ENCODE data around the gene SLC28A2.

The SLC28A2 gene, protein sequence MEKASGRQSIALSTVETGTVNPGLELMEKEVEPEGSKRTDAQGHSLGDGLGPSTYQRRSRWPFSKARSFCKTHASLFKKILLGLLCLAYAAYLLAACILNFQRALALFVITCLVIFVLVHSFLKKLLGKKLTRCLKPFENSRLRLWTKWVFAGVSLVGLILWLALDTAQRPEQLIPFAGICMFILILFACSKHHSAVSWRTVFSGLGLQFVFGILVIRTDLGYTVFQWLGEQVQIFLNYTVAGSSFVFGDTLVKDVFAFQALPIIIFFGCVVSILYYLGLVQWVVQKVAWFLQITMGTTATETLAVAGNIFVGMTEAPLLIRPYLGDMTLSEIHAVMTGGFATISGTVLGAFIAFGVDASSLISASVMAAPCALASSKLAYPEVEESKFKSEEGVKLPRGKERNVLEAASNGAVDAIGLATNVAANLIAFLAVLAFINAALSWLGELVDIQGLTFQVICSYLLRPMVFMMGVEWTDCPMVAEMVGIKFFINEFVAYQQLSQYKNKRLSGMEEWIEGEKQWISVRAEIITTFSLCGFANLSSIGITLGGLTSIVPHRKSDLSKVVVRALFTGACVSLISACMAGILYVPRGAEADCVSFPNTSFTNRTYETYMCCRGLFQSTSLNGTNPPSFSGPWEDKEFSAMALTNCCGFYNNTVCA

DNA sequence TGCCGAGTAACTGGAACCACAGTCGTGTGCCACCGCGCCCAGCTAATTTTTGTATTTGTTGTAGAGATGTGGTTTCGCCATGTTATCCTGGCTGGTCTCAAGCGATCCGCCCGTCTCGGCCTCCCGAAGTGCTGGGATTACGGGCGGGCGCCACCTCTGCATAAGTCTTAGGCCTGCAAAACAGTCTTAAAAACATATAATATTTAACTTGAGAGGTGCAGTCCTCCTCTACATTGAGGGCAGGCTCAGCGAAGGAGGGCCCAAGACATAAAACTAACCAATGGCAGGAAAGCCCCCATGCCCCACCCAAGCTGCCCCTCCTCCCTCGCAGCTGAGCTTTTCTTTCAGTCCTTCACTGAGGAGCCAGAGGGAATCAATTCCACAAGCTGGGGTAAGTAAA, at the start of gene SLC28A2:
Gene SLC28A2 (plus strand): TSS at position 347 of the 400 bp plus-strand sequence. CDS start 982 bp downstream, outside the sequence.
- H3K27ac ChIP-seq: no peak within 1 kb of the TSS
- H3K4me3 ChIP-seq: no peak within 1 kb of the TSS
- H4K20me1 ChIP-seq: no peaks in the 10 kb centered on the region
- no peaks in the 10 kb centered on the region for H3K36me3 ChIP-seq
- no peaks in the 10 kb centered on the region; the same call in 1 of the 2 replicates for H3K9me3 ChIP-seq
- no peaks in the 10 kb centered on the region for H3K27me3 ChIP-seq
- H3K4me1 ChIP-seq: no peaks in the 10 kb centered on the region
- no peak within 1 kb of the TSS for H3K9ac ChIP-seq
- no peak within 1 kb of the TSS for H3K4me2 ChIP-seq
- TF ChIP-seq Cebpa-rat (IDR thresholded peaks at IDR 0.05): no peak

DNA sequence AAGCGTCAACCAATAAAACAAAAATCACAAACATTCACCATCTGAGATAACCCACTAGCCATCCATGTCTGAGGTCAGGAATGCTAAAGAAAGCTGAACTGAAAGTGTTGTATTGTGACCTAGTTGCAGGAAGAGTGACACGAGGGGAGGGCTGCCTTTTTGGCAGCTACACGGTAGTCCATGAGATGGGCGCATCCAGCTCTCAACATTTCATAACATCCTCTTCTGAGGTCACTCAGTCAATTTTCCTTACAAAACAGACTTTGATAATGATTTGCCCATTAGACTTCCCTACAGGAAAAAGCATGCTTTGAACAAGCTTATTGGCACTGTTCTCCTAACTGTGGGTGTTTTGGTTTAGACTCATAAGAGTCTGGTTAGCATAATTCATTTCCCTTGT, 48.9 kb upstream of the SLC28A2 start:
- no peak overlapping the region for H3K4me3 ChIP-seq
- no peak overlapping the region for H3K9ac ChIP-seq
- no peaks in the 10 kb centered on the region for H3K9me3 ChIP-seq
- no peaks in the 10 kb centered on the region for H4K20me1 ChIP-seq
- no peak overlapping the region for H3K4me2 ChIP-seq
- H3K27me3 ChIP-seq: no peaks in the 10 kb centered on the region
- H3K27ac ChIP-seq: no peak overlapping the region
- peaks cover 9% of the 10 kb centered on the region for H3K4me1 ChIP-seq
- H3K36me3 ChIP-seq: no peaks in the 10 kb centered on the region
- no peak for TF ChIP-seq Cebpa-rat (IDR thresholded peaks at IDR 0.05)

DNA sequence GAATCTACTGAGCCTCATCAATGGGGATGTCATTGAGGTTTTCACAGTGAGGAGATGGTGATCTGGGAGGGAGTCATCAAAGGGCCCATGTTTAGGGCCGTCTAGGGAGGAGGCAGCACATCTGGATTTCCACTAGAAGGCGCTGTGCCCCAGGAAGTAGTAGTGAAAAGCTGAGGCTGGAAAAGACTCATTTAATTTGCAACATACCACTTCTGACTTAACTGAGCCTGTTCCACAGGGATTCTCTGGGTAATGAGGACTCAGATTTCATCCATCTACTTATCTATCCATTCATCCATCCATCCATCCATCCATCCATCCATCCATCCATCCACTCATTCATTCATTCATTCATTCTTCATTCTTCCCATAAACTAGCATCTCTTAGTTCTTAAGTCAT, 46.8 kb upstream of the SLC28A2 start:
- no peak overlapping the region for H3K27ac ChIP-seq
- H4K20me1 ChIP-seq: no peaks in the 10 kb centered on the region
- no peaks in the 10 kb centered on the region for H3K36me3 ChIP-seq
- no peak overlapping the region for H3K9ac ChIP-seq
- H3K4me1 ChIP-seq: peaks cover 9% of the 10 kb centered on the region
- no peak overlapping the region for H3K4me2 ChIP-seq
- no peaks in the 10 kb centered on the region for H3K9me3 ChIP-seq
- H3K4me3 ChIP-seq: no peak overlapping the region
- no peak for TF ChIP-seq Cebpa-rat (IDR thresholded peaks at IDR 0.05)
- no peaks in the 10 kb centered on the region for H3K27me3 ChIP-seq

DNA sequence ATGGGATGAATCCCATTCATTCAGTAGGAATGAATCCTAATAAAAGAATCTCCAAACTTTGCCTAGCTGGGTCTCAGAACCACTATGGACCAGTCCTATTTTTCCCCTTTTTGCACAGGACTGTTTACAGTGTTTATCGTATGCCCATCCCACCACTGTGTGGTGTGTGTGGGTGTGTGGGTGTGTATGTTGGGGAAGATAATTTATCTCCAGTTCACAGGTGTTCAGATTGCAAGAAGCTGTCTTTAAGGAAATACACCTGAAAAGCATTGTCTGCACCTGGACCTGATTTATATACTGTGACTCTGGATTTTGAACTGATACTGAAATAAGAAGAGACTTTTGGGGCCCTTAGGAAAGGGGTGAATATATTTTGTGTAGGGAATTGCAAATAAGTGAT, 39.5 kb upstream of the SLC28A2 start:
- Histone ChIP-seq H3K36me3 (no peaks in the 10 kb centered on the region), H3K4me2 (no peak overlapping the region), H3K4me1 (no peaks in the 10 kb centered on the region), H3K27ac (no peak overlapping the region), H3K9ac (no peak overlapping the region), H3K4me3 (no peak overlapping the region), H3K27me3 (no peaks in the 10 kb centered on the region), H3K9me3 (peaks cover 6% of the 10 kb centered on the region), H4K20me1 (no peaks in the 10 kb centered on the region)
- TF ChIP-seq Cebpa-rat (IDR thresholded peaks at IDR 0.05): no peak

DNA sequence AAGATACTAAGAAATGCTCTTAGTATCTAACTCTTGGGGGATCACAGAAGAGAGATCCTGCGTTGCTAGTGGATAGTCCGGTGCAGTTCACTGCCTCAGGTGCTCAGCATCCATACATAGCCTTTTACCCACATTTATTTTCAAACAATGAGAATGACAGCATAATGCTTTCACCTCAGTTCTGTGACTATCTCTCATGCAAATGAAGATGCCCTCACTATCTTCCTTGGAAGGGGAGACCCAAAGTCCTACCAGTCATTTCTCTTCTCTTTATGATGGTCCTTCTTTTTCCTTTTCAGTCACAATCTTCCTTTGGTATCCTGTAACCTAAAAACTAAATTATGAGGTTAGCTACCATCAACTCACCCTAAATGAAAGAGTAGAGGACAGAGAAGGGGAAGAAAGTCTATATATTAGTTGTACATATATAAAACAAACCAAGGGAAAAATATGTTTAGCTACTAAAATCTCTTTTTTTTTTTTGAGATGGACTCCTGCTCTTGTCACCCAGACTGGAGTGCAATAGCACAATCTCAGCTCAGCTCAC, 30.9 kb upstream of the SLC28A2 start:
- H3K4me2 ChIP-seq: no peak overlapping the region
- H3K27me3 ChIP-seq: no peaks in the 10 kb centered on the region
- no peaks in the 10 kb centered on the region for H3K9me3 ChIP-seq
- no peak for TF ChIP-seq Cebpa-rat (IDR thresholded peaks at IDR 0.05)
- H3K4me1 ChIP-seq: no peaks in the 10 kb centered on the region
- H3K36me3 ChIP-seq: no peaks in the 10 kb centered on the region
- H4K20me1 ChIP-seq: no peaks in the 10 kb centered on the region
- H3K27ac ChIP-seq: no peak overlapping the region
- H3K4me3 ChIP-seq: no peak overlapping the region
- H3K9ac ChIP-seq: no peak overlapping the region

DNA sequence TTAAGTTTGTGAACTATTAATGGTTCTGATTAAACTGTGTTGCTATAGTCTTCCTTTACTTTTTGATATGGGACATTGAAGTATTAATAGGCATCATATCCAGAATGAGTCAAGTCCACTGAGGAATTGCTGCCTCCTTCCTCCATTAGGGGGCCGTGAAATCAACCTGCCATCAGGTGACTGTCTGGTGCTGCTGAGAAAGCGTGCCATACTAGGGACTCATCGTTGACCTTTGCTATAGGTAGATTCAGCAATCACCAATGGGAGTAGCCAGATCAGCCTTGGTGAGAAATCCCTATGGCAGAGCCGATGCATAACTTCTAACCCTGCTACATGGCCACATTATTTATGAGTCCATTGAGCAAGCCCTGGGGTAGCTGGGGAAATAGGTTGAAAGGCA, 30.1 kb upstream of the SLC28A2 start:
- H4K20me1 ChIP-seq: no peaks in the 10 kb centered on the region
- H3K4me3 ChIP-seq: no peak overlapping the region
- no peak overlapping the region for H3K27ac ChIP-seq
- no peak for TF ChIP-seq Cebpa-rat (IDR thresholded peaks at IDR 0.05)
- no peaks in the 10 kb centered on the region for H3K4me1 ChIP-seq
- no peak overlapping the region for H3K9ac ChIP-seq
- no peaks in the 10 kb centered on the region for H3K27me3 ChIP-seq
- no peaks in the 10 kb centered on the region for H3K36me3 ChIP-seq
- H3K9me3 ChIP-seq: no peaks in the 10 kb centered on the region
- H3K4me2 ChIP-seq: no peak overlapping the region

DNA sequence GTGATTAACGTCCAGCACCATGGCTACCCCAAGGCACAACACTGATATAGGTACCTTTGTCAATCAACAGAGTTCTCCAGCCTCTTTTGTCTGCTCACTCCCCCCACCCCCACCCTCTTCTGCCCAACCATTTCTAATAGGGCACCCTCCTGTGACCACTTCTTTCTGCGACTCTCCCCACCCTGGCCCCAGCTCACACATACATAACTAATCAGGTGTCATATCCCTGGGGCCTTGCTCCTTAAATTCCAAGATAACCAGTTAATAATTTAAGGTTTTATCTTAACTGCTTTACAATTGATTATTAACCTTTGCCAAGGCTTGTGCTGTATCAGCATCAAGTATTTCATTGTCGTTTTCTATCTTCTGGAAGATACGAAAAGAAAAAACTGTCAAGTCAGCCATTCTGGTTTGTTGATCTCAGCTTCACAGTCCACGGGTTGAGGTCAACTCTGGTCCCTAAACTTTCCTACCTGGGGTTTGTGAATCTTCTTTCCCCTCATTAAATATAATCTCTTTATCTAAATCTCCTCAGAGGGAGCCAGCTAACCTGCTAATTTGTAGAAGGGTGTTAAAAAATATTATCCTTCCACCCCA, 27.3 kb upstream of the SLC28A2 start:
- H3K36me3 ChIP-seq: no peaks in the 10 kb centered on the region
- no peaks in the 10 kb centered on the region for H3K27me3 ChIP-seq
- no peak overlapping the region for H3K4me3 ChIP-seq
- no peak overlapping the region for H3K9ac ChIP-seq
- H3K4me1 ChIP-seq: no peaks in the 10 kb centered on the region
- no peak overlapping the region for H3K27ac ChIP-seq
- no peak for TF ChIP-seq Cebpa-rat (IDR thresholded peaks at IDR 0.05)
- no peaks in the 10 kb centered on the region for H4K20me1 ChIP-seq
- H3K4me2 ChIP-seq: no peak overlapping the region
- no peaks in the 10 kb centered on the region for H3K9me3 ChIP-seq

DNA sequence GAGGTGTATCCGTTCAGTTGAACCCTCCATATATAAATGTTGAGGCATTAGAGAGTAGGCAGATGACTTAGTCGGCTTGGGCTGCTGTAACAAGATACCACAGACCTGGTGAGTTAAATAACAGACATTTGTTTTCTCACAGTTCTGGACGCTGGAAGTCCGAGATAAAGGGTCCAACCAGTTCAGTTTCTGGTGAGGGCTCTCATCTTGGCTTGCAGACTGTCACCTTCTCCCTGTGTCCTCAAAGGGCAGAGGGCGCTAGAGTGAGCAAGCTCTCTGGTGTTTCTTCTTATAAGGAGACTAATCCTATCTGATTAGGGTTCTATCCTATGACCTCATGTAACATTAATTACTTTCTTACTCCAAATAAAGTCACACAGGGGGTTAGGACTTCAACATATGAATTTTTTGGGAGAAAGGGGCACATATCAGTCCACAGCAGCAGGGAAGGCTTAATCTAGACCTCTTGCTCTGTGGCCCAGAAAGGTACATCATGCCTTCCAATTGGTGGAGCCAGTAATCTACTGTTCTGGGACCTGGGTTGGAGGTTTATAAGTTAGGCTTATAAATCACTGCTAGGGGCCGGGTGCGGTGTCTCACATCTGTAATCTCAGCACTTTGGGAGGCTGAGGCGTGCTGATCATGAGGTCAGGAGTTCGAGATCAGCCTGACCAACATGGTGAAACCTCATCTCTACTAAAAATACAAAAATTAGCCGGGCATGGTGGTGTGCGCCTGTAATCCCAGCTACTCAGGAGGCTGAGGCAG, 26.3 kb upstream of the SLC28A2 start:
- no peaks in the 10 kb centered on the region for H4K20me1 ChIP-seq
- H3K27me3 ChIP-seq: no peaks in the 10 kb centered on the region
- no peak overlapping the region for H3K4me2 ChIP-seq
- no peak overlapping the region for H3K27ac ChIP-seq
- H3K4me3 ChIP-seq: no peak overlapping the region
- no peak overlapping the region for H3K9ac ChIP-seq
- H3K36me3 ChIP-seq: no peaks in the 10 kb centered on the region
- no peaks in the 10 kb centered on the region for H3K9me3 ChIP-seq
- no peaks in the 10 kb centered on the region for H3K4me1 ChIP-seq
- no peak for TF ChIP-seq Cebpa-rat (IDR thresholded peaks at IDR 0.05)

DNA sequence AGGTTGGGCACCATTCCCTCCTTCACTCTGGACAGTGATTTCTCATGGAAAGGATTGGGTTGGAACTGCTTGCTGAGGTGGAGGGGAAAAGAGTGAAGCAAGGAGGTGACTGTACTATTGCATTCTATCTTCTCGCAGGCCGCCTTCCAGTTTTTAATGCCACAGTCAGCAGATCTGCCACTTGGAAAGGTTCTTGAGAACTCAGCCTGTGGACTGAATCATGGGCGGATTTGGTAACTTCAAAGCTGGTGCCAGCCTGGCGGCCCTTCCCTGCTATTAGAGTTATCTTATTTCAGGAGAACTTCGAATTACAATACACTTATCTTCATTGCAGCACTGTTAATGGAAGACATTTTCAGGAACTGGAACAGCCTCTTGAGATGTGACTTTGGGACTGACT, 23.1 kb upstream of the SLC28A2 start:
- Histone ChIP-seq H4K20me1 (no peaks in the 10 kb centered on the region), H3K4me2 (no peak overlapping the region), H3K9me3 (peaks cover 20% of the 10 kb centered on the region), H3K36me3 (no peaks in the 10 kb centered on the region), H3K4me1 (no peaks in the 10 kb centered on the region), H3K27me3 (no peaks in the 10 kb centered on the region), H3K9ac (no peak overlapping the region), H3K27ac (no peak overlapping the region), H3K4me3 (no peak overlapping the region)
- TF ChIP-seq Cebpa-rat (IDR thresholded peaks at IDR 0.05): no peak

All from BLaER1 (cell line).